ENCODE measurements around the gene ABCA10.
"Not testable (repeated sequence)": the region's sequence is repeated elsewhere in the genome, so short reads cannot be mapped to it uniquely, and the experiment has no call there.

Gene ABCA10, protein sequence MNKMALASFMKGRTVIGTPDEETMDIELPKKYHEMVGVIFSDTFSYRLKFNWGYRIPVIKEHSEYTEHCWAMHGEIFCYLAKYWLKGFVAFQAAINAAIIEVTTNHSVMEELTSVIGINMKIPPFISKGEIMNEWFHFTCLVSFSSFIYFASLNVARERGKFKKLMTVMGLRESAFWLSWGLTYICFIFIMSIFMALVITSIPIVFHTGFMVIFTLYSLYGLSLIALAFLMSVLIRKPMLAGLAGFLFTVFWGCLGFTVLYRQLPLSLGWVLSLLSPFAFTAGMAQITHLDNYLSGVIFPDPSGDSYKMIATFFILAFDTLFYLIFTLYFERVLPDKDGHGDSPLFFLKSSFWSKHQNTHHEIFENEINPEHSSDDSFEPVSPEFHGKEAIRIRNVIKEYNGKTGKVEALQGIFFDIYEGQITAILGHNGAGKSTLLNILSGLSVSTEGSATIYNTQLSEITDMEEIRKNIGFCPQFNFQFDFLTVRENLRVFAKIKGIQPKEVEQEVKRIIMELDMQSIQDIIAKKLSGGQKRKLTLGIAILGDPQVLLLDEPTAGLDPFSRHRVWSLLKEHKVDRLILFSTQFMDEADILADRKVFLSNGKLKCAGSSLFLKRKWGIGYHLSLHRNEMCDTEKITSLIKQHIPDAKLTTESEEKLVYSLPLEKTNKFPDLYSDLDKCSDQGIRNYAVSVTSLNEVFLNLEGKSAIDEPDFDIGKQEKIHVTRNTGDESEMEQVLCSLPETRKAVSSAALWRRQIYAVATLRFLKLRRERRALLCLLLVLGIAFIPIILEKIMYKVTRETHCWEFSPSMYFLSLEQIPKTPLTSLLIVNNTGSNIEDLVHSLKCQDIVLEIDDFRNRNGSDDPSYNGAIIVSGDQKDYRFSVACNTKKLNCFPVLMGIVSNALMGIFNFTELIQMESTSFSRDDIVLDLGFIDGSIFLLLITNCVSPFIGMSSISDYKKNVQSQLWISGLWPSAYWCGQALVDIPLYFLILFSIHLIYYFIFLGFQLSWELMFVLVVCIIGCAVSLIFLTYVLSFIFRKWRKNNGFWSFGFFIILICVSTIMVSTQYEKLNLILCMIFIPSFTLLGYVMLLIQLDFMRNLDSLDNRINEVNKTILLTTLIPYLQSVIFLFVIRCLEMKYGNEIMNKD (N-terminal part only)

DNA sequence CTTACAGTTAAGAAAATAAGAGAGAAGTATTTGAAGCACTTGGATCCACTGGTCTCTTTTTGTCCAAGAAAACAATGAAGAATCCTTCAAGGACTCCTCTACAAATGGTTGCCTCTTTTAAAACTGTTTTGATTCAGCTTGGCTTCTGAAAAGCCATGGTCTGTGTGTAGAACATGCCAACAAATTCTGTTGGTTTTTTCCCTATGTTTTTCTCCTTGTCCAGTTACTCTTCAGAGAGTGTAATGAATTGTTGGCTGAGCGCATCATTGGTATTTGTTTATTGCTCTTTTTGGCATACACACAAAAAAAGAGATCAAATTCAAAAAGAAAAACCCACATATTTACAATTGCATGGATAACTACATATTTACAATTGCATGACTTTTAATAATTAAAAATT lies at the start of gene ABCA10:
TSS of gene ABCA10 (minus strand) at position 249 of the 400 bp plus-strand sequence. CDS start 3,466 bp downstream, outside the sequence.
- no peak for DNase-seq (ENCODE audit: low read depth)
- no peak within 1 kb of the TSS for H3K4me3 ChIP-seq (ENCODE audit: low read depth, low read length)

DNA sequence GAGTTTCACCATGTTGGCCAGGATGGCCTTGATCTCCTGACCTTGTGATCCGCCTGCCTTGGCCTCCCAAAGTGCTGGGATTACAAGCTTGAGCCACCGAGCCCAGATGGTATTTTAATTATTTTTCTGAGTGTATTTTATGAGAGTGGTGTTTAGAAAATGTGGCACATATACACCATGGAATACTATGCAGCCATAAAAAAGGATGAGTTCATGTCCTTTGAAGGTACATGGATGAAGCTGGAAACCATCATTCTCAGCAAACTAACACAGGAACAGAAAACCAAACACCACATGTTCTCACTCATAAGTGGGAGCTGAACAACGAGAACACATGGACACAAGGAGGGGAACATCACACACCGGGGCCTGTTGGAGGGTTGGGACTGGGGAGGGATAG lies 47.7 kb upstream of the ABCA10 start:
- DNase-seq (ENCODE audit: low read depth); H3K4me3 ChIP-seq (ENCODE audit: low read depth, low read length): not testable (repeated sequence)

DNA sequence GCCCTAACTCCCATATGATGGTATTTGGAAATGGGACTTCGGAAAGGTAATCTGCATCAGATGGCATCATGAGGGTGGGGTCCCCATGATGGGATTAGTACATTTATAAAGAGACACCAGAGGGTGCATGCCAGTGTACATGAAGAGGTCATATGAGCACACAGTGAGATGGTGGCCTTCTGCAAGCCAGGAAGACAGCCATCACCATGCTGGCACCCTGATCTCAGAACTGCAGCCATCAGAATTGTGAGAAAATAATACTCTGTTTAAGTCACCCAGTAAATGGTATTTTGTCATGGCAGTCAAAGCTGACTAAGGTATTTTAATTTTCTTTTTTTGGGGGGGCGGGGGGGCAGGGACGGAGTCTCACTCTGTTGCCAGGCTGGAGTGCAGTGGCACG lies 47.1 kb upstream of the ABCA10 start:
- no peak for DNase-seq (ENCODE audit: low read depth)
- H3K4me3 ChIP-seq (ENCODE audit: low read depth, low read length) = no peak overlapping the region

DNA sequence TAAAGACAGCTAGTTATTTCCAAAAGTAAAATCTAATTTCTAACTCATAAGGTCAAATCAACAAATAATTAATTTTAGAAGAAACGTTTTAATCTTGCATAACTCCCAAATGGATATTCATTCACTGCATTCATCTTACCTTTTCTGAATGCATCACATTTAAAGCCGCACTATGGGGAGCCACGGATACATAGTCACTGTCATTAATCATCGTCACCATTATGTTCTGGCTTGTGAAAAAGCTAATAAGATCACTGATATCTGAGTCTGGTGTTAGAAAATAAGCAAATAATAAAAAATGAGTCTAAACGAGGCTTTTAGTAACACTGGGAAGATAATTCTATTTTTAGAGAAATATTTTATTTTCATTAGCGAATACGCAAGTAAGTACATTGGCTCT lies 42.4 kb upstream of the ABCA10 start:
- H3K4me3 ChIP-seq (ENCODE audit: low read depth, low read length) = no peak overlapping the region
- no peak for DNase-seq (ENCODE audit: low read depth)

DNA sequence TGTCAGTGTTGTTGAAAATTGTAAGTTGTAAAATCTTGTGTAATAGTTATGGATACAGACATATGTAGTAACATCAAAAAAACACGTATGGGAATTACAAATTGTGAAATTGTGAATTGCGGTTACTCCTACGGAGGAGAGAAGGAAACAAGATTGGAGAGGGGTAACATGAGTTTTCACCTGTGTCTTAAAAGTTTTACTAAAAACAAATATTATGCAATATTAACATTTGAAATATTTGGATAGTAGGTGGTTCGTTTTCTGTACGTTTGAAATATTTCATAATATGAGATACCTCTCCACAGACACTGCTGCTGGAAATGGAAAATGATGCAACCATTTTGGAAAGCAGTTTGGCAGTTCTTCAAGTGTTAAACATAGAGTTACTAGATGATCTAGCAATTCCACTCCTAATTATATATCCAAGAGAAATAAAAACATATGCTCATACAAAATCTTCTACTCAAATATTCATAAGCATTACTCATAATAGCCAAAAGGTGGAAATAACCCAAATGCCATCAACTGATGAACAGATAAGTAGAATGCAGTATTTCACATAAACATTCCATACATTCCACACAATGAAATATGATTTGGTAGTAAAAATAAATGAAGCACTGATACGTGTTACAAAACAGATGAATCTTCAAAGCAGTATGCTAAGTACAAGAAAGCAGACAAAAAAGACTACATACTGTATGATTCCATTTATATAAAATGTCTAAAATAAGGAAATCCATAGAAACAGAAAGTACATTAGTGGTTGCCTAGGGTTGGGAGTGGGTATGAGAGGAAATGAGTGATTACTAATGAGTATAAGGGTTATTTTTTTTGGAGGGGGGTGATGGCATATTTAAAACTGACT lies 40.7 kb upstream of the ABCA10 start:
- no peak overlapping the region for H3K4me3 ChIP-seq (ENCODE audit: low read depth, low read length)
- peak; percentile 41 for DNase-seq (ENCODE audit: low read depth)

DNA sequence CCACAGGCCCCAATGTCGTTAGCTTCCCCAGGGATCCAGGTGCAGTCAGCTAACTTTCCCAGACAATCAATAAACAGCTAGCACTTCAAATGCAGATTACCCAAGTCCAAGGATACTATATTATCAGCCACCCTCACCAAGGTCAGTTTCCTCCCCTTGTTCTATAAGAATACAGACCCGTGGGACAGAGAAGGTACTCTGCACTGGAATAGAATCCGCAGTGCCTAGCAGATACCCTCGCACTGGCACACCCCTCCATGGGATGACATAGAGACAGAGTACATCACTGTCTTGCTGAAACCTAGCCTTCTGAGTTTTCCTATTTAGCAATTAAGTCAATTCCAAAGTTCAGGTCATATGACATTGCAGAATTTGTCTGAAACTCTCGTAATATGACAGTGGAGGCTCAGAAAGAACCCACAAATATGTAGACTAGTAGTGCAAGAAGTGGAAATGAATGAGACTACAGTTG lies 40.0 kb upstream of the ABCA10 start:
- H3K4me3 ChIP-seq (ENCODE audit: low read depth, low read length) = no peak overlapping the region
- no peak for DNase-seq (ENCODE audit: low read depth)

DNA sequence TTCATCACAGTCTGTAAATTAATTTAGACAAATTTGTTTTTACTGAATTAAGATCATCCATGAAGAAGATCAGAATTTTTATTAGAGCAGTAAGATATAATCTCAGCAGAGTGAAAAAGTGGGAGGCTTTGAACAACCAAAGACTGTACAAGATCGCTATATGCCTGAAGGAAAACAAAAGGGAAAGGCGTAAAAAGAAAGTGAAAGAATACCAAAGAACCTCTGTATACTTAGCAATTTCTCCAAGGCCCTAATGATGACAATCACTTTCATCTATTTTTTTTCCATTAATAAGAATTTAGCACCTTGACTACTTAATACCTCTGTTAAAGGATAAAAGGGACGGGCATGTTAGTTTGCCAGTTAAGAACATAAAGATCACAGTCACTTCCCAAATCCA lies 38.6 kb upstream of the ABCA10 start:
- H3K4me3 ChIP-seq (ENCODE audit: low read depth, low read length) = no peak overlapping the region
- DNase-seq (ENCODE audit: low read depth) = no peak

DNA sequence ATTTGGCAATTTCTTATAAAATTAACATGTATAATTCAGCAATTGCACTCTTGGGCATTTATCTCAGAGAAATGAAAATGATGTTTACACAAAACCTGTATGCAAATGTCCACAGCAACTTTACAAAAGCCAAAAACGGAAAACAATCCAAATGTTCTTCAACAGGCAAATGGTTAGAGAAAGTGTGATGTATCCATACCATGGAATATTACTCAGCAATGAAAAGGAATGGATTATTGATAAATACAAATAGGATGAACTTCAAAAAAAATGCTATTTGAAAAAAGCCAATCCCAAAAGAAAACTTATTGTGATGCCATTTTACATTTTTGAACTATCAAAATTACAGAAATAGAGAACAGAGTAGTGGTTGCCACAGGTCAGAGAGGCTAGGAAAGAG lies 37.2 kb upstream of the ABCA10 start:
- no peak for DNase-seq (ENCODE audit: low read depth)
- H3K4me3 ChIP-seq (ENCODE audit: low read depth, low read length) = no peak overlapping the region

DNA sequence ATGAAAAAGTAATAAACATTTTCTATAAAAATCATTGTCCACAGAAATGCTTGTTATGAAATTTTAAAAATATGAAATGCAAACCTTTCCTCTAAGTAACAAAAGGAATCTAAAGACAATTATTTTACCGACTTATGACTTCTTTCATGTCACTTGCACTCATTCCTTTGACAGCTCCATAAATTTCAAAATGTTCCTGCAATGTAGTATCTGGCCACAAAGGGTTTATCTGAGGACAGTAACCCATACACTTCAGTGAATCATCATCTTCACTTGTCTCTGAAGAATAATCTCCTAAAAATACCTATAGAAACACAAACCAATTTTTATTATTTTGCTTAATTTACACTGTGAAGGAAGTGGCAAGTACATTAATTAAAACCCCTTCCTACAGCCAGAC lies 25.6 kb upstream of the ABCA10 start:
- H3K4me3 ChIP-seq (ENCODE audit: low read depth, low read length) = no peak overlapping the region
- DNase-seq (ENCODE audit: low read depth) = no peak

DNA sequence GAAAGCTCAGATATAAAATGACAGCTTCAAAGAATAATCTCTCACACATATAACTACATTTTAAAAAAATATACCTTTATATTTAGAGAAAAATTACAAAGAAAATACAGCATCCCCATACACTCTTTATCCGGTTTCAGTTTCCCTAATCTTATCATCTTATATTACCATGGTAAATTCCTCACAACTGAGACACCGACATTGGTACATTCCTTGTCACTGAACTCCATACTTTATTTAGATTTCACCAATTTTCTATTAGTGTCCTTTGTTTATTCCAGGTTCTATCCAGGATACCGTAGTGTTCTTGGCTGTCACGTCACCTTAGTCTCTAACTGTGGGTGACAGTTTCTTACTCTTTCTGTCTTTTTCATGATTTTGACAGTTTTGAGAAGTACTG lies 22.0 kb upstream of the ABCA10 start:
- H3K4me3 ChIP-seq (ENCODE audit: low read depth, low read length) = no peak overlapping the region
- no peak for DNase-seq (ENCODE audit: low read depth)

DNA sequence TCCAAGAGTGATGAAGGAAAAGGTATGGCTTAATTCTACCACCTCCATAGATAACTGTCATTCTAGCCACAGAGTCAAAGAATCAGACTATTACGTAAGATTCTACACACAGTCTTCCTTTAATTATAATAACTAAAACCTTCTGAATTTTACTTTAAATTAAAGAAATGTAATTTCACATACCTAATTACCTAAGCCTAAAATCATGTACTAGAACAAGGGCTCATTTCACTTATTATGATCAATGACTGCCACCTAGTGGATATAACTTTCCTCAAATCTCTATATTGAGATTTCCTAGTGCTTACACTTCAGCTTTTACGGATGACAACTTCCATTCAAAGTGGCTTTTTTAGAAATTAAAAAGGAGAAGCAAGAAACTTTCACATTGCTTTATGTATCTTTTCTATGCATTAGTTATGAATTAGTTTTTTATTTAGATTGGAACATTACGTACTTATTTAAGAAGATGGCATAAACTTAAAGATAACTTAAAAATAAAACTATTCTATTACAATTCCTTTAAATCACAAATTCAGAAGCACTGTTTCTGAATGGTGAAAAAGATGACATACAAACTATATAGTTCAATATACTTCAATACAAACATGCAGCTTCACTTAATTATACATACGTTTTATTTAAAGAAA lies 18.2 kb upstream of the ABCA10 start:
- peak; percentile 7 for DNase-seq (ENCODE audit: low read depth)

DNA sequence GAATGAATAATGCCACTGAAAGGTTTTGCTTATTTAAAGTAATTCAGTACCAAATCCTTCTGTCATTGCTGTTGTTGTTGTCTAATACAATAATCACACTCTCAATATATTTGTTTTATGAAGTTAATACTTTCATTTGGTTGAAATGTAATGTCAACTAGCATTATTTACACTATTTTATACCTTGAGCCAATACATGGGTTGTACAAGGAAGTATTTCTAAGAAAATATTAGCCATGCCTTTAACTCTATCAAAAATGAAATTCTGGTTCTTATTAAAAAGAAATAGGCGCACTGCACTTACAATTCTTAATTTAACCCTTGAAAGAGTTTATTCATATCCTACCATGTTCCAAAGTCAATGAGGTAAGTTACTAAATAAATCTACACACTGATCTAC lies 17.6 kb upstream of the ABCA10 start:
- DNase-seq (ENCODE audit: low read depth) = no peak
- no peak overlapping the region for H3K4me3 ChIP-seq (ENCODE audit: low read depth, low read length)

More for the DNA sequence above, 18.2 kb upstream of the ABCA10 start:
- H3K4me3 ChIP-seq (ENCODE audit: low read depth, low read length) = no peak overlapping the region

DNA sequence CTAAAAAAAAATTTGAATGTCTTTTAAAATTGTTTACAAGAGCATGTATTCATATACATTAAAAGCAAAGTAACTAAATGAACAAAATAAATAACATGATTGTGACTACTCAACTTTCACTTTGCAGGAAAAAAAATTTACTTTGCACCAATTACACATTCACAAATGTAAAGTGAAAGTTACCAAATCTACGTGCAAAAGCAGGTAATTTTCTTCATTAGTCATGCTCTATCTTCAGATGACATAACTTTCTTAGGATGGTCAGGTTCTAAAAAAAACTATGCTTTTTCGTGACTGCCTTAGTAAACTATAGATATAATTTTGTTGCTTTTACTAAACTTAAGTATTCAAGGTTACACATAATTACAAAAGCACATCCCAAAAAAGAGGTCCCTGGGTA lies 17.0 kb upstream of the ABCA10 start:
- H3K4me3 ChIP-seq (ENCODE audit: low read depth, low read length) = no peak overlapping the region
- no peak for DNase-seq (ENCODE audit: low read depth)

DNA sequence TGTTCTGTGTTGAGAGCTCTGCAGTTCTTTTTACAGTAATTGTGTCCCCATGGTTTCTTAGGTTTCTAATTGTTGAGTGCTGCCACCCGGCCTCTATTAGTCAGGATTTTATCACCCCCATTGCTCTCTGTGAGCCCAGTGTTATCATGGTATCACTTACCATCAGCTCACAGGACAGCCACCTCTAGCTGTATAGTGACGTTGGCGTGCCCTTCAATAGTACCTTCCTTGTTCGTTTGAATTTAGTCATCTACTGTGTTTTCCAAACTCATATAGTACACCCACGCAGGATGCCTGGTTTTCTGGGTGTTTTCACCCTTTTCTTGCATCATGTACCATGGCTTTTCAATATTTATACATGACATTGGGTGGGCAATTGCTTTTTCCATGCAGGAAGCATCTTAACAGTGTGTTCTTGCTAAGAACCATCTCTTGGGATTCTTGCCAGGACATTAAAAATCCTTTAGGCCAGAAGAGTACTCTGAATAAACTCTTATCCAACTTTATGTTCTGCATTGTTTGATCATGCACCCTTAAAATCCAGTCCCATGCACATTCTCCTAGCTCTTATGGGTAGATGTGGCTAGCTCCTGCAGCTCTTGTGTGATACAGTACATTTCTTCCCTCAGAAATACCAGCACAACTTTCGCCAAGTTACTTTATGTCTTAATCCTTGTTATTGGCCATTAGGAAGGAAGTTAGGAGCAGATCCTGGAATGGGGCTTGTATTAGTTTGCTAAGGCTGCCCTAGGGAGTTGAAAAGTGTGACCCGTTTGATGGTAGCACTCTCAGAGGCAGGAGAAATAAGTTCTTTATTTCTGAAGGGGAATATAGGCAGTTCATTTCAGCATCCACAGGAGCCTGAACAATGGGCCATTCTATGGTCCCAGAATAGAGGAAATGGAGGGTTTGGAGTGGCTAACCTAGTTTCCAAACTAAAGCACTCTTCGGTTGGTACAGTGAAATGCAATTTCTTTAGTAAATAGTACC lies 11.3 kb upstream of the ABCA10 start:
- no peak overlapping the region for H3K4me3 ChIP-seq (ENCODE audit: low read depth, low read length)
- DNase-seq (ENCODE audit: low read depth) = no peak

DNA sequence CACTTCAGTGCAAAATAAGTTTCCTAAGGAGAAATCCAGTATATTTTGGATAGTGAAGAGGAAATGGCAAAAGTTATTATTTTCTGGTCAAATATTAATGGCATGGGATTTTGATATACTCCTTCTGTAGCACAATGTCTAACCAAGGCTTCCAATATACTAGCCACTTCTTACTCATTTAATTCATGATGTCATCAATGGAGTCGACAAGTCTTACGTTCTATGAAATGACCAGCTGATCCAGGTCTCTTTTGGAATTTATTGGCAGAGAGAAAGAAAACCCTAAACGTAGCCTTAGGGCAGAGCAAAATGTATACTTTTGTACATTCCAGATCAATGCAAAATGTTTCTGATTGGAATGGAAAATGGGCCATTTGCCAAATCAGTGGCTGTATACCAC lies 8.3 kb upstream of the ABCA10 start:
- no peak for DNase-seq (ENCODE audit: low read depth)
- H3K4me3 ChIP-seq (ENCODE audit: low read depth, low read length) = no peak overlapping the region

DNA sequence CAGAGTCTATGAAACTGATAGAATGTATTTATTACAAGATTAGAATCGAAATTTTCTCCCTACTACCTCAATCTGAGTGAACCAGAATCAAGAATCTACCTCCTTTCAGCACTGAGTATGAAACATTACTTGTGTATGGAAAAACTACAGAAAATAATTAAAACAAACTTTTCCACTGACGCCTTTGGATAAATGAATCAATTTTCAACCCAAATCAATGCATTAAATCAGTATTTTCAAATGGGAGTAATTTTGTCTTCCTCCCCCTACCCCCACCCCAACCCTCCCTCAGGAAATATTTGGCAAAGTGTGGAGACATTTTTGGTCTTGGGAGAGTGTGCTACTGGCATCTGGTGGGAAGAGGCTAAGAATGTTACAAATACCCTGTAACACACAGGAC lies 7.8 kb upstream of the ABCA10 start:
- no peak for DNase-seq (ENCODE audit: low read depth)
- no peak overlapping the region for H3K4me3 ChIP-seq (ENCODE audit: low read depth, low read length)

DNA sequence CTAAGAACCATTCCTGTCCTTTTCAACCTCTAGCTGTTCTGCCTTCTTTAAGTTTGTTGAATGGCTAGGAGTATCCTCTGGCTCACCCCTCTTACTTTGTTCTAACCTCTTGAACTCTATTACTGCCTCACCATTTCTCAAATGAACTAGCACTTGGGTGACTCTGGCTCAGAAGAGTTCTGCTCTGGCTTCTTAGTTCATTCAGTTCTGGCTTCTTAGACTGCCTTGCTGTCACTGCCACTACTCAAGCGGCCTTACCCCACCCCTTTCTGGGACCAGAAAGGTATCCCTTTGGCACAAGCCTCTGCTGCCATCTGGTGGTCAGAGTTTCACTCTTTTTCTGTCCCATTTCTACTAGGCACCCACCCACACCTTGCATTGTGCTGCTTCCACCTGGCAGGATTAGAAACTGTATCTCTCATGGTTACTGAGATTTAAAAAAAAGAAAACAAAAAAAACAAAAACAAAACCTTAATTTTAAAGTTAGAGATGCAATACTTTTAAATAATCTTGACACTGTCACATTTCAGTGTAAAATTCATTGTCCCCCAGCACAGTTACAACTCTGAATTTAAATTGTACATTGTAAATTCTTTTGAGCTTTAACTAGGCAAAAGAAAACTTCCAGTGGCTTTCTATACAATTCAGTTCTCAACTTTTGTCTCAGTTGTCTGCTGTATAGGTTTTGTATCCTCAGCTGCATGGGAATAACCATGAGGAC lies 6.9 kb upstream of the ABCA10 start:
- peak; percentile 44 for DNase-seq (ENCODE audit: low read depth)

More for the DNA sequence above, 6.9 kb upstream of the ABCA10 start:
- no peak overlapping the region for H3K4me3 ChIP-seq (ENCODE audit: low read depth, low read length)

Data from skeletal muscle cell (primary cell).